ENCODE measurements around the gene DGKZ. TPM values are rescaled to one million over a fixed set of nuclear protein-coding genes. Genes with fewer than 3 reads are reported as not detected.

Gene DGKZ
- total and polyA plus RNA-seq, 9 donors = 8.9 to 46.0 (median 29.4) TPM

DNA sequence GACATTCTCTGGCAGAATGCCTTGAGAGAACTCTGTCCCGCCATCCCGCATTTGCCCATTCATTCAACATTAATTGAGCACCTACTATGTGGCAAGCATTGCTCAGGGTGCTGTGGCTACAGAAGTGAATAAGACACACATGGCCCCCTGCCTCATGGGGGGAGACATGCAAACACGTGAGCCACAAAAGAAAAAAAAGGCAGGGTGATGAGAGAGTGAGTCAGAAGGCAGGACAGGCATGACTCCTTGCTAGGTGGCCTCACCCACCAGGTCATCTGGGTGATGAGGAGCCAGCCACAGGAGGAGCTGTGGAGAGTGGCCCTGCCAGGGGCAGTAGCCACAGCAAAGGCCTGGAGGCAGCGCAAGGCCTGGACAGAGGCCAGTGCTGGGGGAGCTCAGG is 39.4 kb downstream of the DGKZ start:
- TF ChIP-seq, protein P1, sequence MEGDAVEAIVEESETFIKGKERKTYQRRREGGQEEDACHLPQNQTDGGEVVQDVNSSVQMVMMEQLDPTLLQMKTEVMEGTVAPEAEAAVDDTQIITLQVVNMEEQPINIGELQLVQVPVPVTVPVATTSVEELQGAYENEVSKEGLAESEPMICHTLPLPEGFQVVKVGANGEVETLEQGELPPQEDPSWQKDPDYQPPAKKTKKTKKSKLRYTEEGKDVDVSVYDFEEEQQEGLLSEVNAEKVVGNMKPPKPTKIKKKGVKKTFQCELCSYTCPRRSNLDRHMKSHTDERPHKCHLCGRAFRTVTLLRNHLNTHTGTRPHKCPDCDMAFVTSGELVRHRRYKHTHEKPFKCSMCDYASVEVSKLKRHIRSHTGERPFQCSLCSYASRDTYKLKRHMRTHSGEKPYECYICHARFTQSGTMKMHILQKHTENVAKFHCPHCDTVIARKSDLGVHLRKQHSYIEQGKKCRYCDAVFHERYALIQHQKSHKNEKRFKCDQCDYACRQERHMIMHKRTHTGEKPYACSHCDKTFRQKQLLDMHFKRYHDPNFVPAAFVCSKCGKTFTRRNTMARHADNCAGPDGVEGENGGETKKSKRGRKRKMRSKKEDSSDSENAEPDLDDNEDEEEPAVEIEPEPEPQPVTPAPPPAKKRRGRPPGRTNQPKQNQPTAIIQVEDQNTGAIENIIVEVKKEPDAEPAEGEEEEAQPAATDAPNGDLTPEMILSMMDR (IDR thresholded peaks at IDR 0.05) = no peak
- TF ChIP-seq POLR2A (IDR thresholded peaks at IDR 0.05) = no peak
- no peak for TF ChIP-seq EP300 (IDR thresholded peaks at IDR 0.05)
- peaks cover 16% of the 10 kb centered on the region for H3K4me1 ChIP-seq (ENCODE audit: insufficient read depth)
- peaks cover 6% of the 10 kb centered on the region for H3K27me3 ChIP-seq
- intact Hi-C loops (cut with DNase I) = loop anchor here in 3 of 4 donors (5.0 to 10.0 kb wide), 3 partner anchors 151 to 231 kb away; partner anchors contain the start of genes ATG13 (in 3 of the 3) and HARBI1 (in 3 of the 3)
- H3K9me3 ChIP-seq = no peaks in the 10 kb centered on the region
- no peak overlapping the region for H3K4me3 ChIP-seq
- no peaks in the 10 kb centered on the region for H3K36me3 ChIP-seq
- WGBS, 3 donors = 85 to 91% (median 87%) methylated on average over 4 of the region's 4 CpGs
- H3K27ac ChIP-seq = no peak overlapping the region
- no peak for DNase-seq

DNA sequence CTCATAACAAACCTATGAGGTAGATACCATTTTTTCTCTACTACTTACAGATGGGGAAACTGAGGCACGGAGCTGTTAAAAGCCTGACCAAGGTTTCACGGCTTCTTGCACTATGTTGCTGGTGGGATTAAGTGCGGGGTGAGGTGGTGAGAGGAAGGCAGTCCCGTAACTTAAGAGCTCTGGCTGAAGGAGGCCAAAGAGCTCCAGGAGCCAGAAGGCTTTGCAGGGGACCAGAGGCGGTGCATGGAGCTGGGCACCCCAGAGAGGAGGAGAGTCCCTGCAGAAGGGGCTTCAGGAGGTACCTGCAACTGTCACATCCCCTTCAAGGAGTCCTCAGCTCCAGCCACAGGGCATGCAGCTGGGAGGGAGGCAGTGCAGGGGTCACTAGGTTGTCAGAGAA is 40.2 kb downstream of the DGKZ start:
- H3K36me3 ChIP-seq = no peaks in the 10 kb centered on the region

DNA sequence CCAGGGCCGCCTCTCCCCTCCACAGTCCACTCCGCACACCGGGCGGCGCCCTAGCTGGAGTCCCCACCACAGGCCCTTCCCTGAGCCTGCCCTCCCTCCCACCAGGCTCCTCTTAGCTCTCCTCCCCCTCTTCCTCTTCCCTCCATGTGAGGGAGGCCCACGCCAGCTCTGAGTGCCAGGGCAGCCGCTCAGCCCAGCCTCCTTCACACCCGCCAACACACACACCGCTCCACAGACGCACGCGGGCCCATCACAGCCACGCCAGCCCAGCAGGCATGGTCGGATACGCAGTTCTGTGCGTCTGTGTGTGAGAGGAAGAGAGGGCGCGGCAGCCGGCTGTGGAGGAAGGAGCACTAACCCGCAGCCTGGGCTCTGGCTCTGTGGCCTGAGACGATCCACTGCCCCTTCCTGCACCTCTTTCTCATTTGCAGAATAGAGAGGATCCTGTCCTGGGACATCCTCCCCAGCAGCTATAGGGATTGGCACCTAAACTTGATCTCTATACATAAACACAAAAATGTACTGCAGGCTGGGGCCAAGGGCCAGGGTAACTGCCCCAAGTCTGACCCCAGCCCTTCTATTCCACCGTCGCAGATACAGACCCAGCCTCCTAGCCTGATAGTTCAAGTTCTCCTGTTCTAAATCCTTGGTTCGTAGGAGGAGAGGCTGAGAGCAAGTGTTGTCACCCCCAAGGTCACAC is 40.8 kb downstream of the DGKZ start:
- Histone ChIP-seq H3K4me1 (ENCODE audit: insufficient read depth) (peaks cover 20% of the 10 kb centered on the region), H3K27ac (no peak overlapping the region), H3K9me3 (no peaks in the 10 kb centered on the region), H3K27me3 (peaks cover 6% of the 10 kb centered on the region), H3K36me3 (no peaks in the 10 kb centered on the region), H3K4me3 (no peak overlapping the region)
- TF ChIP-seq, protein P1 (IDR thresholded peaks at IDR 0.05) = no peak
- TF ChIP-seq POLR2A (IDR thresholded peaks at IDR 0.05) (no peak), EP300 (IDR thresholded peaks at IDR 0.05) (no peak)
- 15 to 18% (median 18%) methylated on average over 22 to 24 of the region's 24 CpGs for WGBS, 3 donors
- DNase-seq = no peak
- intact Hi-C loops (cut with DNase I) = loop anchor here in 3 of 4 donors (2.0 to 10.0 kb wide), 4 partner anchors 149 to 229 kb away; partner anchors contain the start of genes ATG13 (in 3 of the 3) and HARBI1 (in 3 of the 3)

More for the DNA sequence above, 40.2 kb downstream of the DGKZ start:
- Histone ChIP-seq H3K27me3 (peaks cover 6% of the 10 kb centered on the region), H3K4me1 (ENCODE audit: insufficient read depth) (peaks cover 21% of the 10 kb centered on the region), H3K4me3 (no peak overlapping the region), H3K9me3 (no peaks in the 10 kb centered on the region), H3K27ac (no peak overlapping the region)
- intact Hi-C loops (cut with DNase I) = loop anchor here in 3 of 4 donors (5.0 to 10.0 kb wide), 3 partner anchors 150 to 230 kb away; partner anchors contain the start of genes ATG13 (in 3 of the 3) and HARBI1 (in 3 of the 3)
- 74 to 79% (median 76%) methylated on average over 5 of the region's 5 CpGs for whole genome bisulfite sequencing, 3 donors
- DNase-seq = no peak
- TF ChIP-seq, protein P1 (IDR thresholded peaks at IDR 0.05) = no peak
- TF ChIP-seq EP300 (IDR thresholded peaks at IDR 0.05) (no peak), POLR2A (IDR thresholded peaks at IDR 0.05) (no peak)

DNA sequence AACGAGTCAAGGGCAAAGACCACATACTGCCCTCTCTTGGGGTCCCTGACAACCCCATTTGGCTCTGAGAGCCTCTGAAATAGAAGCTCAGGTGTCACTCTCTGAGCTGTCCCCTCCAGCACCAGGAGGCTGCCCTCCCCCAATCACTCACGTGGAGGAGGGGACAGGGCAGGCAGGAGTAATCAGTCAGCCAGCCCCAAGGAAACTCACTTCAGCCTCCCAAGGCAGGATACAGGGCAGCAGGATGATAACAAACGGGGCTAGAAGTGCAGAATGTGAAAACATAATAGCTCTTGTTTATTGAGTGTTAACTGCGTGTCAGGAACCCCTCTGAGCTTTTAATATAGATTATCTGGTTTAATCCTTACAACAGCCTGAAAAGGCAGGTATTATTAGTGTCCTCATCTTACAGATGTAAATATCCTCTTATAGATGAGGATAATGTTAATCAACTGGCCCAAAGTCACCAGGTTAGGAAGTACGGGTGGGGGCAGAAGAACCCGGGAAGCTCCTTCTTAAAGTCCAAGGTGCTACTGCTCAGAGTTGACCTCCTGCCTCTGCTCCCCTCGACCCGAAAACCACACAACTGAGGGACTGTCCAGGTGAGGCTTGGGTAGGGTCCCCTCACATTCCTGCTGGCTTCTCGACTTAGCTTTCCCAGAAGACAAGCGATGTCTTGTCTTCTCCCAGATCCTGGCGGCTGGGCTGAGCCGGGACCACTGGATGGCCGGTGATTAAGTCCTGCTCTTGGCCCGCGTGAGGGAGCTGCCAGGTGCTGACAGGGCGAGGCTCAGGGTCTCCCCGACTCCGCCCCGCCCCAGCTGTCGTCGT is 41.6 kb downstream of the DGKZ start:
- no peak for DNase-seq
- H3K4me1 ChIP-seq (ENCODE audit: insufficient read depth) = peaks cover 19% of the 10 kb centered on the region
- intact Hi-C loops (cut with DNase I) = loop anchor here in 3 of 4 donors (2.0 to 10.0 kb wide), 4 partner anchors 148 to 228 kb away; partner anchors contain the start of genes ATG13 (in 3 of the 3) and HARBI1 (in 3 of the 3)
- WGBS, 3 donors = 3 to 5% (median 3%) methylated on average over 21 of the region's 21 CpGs
- no peaks in the 10 kb centered on the region for H3K36me3 ChIP-seq
- no peak overlapping the region for H3K27ac ChIP-seq
- no peak overlapping the region for H3K4me3 ChIP-seq
- TF ChIP-seq POLR2A (IDR thresholded peaks at IDR 0.05) (no peak), EP300 (IDR thresholded peaks at IDR 0.05) (no peak)
- TF ChIP-seq, protein P1 (IDR thresholded peaks at IDR 0.05) = no peak
- no peaks in the 10 kb centered on the region for H3K9me3 ChIP-seq
- peaks cover 6% of the 10 kb centered on the region for H3K27me3 ChIP-seq
